Adipocyte (in vitro differentiated cells): ENCODE results near the gene PSMD11.
"Not testable (repeated sequence)": the region's sequence is repeated elsewhere in the genome, so short reads cannot be mapped to it uniquely, and the experiment has no call there.

Experiments used
- DNase-seq: peaks from one replicate; pipeline ENCODE4 v3.0.0-alpha.2; 2015; ENCODE audit warnings: low read depth
- H3K27me3 ChIP-seq: replicated peaks from 2 replicates; pipeline ENCODE4 v1.7.0; 2013; ENCODE audit warnings: mild to moderate bottlenecking, low read length, moderate library complexity; ENCODE audit not compliant: control insufficient read depth, insufficient read depth
- H3K36me3 ChIP-seq: 2 replicates; pipeline ENCODE4 v1.7.0; 2013; ENCODE audit warnings: low read length, mild to moderate bottlenecking, moderate library complexity; ENCODE audit not compliant: control insufficient read depth, insufficient read depth, severe bottlenecking
- H3K4me1 ChIP-seq: 2 replicates; pipeline ENCODE4 v1.7.0; 2013; ENCODE audit warnings: mild to moderate bottlenecking, low read length, moderate library complexity; ENCODE audit not compliant: control insufficient read depth, insufficient read depth
- H3K4me3 ChIP-seq: 2 replicates; pipeline ENCODE4 v1.7.0; 2013; ENCODE audit warnings: mild to moderate bottlenecking, low read length, moderate library complexity
- H3K9ac ChIP-seq: 2 replicates; pipeline ENCODE4 v1.7.0; 2013; ENCODE audit warnings: mild to moderate bottlenecking, low read length, moderate library complexity
- H3K9me3 ChIP-seq: 2 replicates; pipeline ENCODE4 v1.7.0; 2013; ENCODE audit warnings: mild to moderate bottlenecking, low read length, moderate library complexity; ENCODE audit not compliant: control insufficient read depth

The PSMD11 gene

DNA sequence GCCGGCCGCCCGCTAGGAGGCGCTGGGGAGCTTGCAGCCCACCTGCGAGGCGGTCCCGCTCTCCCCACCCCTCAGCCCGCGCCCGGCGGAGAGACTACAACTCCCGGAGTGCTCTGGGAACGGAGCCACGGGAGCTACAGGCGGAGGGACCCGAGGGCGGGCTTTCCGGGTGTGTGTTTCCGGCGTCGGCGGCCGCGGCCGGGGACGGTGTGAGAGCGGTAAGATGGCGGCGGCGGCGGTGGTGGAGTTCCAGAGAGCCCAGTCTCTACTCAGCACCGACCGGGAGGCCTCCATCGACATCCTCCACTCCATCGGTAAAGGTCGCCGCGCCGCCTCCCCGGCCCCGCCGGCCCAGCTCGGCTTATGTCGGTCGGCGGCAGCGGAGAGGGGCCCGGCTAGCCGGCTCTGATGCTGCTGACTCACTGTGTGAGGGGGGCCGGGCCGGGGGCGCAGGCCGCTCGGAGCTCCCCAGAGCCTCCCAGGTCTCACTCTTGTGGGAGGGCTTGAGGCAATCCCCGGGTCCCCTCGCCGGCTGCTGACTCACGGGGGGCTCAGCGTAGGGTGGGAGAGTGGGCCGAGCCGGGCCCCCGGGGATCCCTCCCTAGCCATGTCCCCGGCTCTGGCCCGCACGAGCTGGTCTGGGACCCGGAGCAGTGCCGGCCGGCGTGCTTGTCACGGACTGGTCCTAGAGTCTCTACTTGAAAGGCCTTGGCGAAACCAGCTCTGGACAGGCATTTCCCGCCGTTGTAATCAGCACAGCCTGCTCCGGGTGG is at the start of gene PSMD11:
Gene PSMD11 (plus strand): TSS at position 210 of the 773 bp plus-strand sequence. CDS start 14 bp downstream, at position 224.
- H3K9me3 ChIP-seq: no peaks in the 10 kb centered on the region
- peak; percentile 99 for DNase-seq
- H3K27me3 ChIP-seq: no peaks in the 10 kb centered on the region
- peaks cover 28% of the 10 kb centered on the region for H3K36me3 ChIP-seq
- peak within 1 kb of the TSS; percentile 95 for H3K4me3 ChIP-seq
- peaks cover 21% of the 10 kb centered on the region for H3K4me1 ChIP-seq
- peak within 1 kb of the TSS; percentile 95 for H3K9ac ChIP-seq

DNA sequence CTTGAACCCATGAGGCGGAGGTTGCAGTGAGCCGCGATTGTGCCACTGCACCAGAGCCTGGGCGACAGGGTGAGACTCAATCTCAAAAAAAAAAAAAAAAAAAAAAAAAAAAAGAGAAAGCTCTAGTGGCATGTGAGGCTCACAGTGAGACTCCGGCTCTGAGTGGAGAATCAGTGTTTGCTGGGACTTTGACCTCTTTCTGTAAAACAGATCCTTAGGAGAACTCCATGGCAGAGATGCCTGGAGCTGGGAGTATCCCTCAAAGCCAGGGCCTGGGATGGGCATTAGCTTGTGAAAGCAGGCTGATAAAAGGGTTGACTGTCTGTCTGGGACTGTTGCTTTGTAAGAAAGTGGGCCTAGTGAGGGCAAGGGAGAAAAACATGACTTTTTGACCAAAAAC is 48.0 kb upstream of the PSMD11 start:
- no peak for DNase-seq
- Histone ChIP-seq H3K36me3 (peaks cover 6% of the 10 kb centered on the region), H3K9me3 (no peaks in the 10 kb centered on the region), H3K4me1 (peaks cover 4% of the 10 kb centered on the region), H3K9ac (no peak overlapping the region), H3K27me3 (no peaks in the 10 kb centered on the region), H3K4me3 (no peak overlapping the region)

DNA sequence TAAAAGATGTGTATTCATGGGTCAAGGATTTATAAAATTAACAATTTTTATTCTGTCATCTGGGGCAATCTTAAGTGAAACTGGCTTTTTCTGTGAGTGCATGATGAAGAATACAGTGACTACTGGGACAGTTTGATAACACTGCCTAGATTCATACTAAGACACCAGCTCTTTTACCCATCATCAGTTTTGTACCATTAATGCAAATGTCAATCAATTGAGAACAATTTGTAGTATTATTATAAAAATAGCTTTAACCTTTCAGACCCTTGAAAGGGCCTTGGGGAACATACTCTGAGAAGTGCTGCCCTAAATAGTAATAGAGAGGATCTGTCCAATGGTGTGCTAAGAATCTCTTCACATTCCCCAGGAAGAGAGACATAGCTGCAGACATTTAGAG is 45.4 kb upstream of the PSMD11 start:
- Histone ChIP-seq H3K9ac (no peak overlapping the region), H3K4me3 (no peak overlapping the region), H3K36me3 (peaks cover 5% of the 10 kb centered on the region), H3K9me3 (no peaks in the 10 kb centered on the region), H3K4me1 (peaks cover 4% of the 10 kb centered on the region), H3K27me3 (no peaks in the 10 kb centered on the region)
- no peak for DNase-seq

DNA sequence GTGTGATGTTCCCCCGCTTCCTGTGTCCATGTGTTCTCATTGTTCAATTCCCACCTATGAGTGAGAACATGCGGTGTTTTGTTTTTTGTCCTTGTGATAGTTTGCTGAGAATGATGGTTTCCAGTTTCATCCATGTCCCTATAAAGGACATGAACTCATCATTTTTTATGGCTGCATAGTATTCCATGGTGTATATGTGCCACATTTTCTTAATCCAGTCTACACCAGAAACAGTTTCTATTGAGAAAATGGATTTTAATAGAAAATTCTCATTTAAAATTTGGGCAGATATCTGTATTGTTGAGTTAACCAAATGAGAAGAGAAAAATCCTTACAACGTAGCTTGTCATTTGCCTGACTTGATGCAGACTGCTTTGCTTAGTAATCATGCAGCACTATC is 34.2 kb upstream of the PSMD11 start:
- peaks cover 26% of the 10 kb centered on the region for H3K36me3 ChIP-seq
- not testable (repeated sequence) for DNase-seq, H3K9ac ChIP-seq, H3K9me3 ChIP-seq, H3K27me3 ChIP-seq, H3K4me3 ChIP-seq, H3K4me1 ChIP-seq

DNA sequence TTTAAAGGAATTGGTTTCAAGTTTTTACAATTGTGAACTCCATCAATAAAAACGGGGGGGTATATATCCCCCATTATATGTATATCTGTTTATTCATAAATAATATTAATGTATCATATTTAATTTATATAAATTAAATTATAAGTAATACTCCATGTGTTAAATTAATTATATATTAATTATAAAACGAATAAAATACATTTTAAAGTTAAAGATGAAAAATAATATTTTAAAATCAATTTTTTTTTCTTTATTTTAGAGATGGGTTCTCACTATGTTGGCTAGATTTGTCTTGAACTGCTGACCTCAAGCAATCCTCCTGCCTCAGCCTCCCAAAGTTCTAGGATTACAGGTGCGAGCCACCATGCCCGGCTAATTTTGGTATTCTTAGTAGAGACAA is 17.4 kb upstream of the PSMD11 start:
- H3K27me3 ChIP-seq: no peaks in the 10 kb centered on the region
- H3K4me3 ChIP-seq: no peak overlapping the region
- H3K9me3 ChIP-seq: no peaks in the 10 kb centered on the region
- no peaks in the 10 kb centered on the region for H3K4me1 ChIP-seq
- H3K36me3 ChIP-seq: no peaks in the 10 kb centered on the region
- no peak overlapping the region for H3K9ac ChIP-seq
- no peak for DNase-seq

DNA sequence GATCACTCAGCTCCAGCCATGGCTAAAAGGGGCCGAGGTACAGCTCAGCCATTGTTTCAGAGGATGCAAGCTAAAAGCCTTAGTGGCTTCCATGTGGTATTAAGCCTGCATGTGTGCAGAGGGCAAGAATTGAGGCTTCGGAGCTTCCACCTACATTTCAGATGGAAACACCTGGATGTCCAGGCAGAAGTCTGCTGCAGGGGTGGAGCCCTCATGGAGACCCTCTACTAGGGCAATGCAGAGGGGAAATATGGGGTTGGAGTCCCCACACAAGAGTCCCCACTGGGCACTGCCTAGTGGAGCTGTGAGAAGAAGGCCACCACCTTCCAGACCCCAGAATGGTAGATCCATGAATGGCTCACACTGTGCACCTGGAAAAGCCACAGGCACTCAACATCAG is 14.7 kb upstream of the PSMD11 start:
- no peak for DNase-seq
- Histone ChIP-seq H3K27me3 (no peaks in the 10 kb centered on the region), H3K4me1 (no peaks in the 10 kb centered on the region), H3K36me3 (no peaks in the 10 kb centered on the region), H3K9ac (no peak overlapping the region), H3K9me3 (no peaks in the 10 kb centered on the region), H3K4me3 (no peak overlapping the region)

DNA sequence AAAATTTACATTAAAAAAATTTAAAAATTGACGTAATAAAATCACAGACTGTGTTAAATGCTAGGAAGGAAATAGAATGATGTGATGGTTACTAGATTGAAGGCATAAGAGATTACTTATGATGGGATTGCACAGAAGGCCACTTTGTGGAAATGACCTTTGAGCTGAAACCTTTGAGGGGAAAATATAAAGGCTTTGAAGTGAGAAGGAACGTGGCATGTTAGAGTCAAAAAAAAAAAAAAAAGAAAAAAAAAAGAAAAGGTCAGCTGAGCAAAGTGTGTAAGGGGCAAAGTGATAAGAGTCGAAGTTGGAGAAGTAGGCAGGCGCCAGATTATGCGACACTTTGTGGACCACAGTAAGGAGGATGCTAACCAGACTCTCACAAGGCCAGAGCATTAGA is 3.6 kb upstream of the PSMD11 start:
- Histone ChIP-seq H3K4me1 (peaks cover 2% of the 10 kb centered on the region), H3K27me3 (no peaks in the 10 kb centered on the region), H3K4me3 (no peak overlapping the region), H3K9ac (no peak overlapping the region), H3K36me3 (no peaks in the 10 kb centered on the region), H3K9me3 (peaks cover 4% of the 10 kb centered on the region)
- DNase-seq: no peak

DNA sequence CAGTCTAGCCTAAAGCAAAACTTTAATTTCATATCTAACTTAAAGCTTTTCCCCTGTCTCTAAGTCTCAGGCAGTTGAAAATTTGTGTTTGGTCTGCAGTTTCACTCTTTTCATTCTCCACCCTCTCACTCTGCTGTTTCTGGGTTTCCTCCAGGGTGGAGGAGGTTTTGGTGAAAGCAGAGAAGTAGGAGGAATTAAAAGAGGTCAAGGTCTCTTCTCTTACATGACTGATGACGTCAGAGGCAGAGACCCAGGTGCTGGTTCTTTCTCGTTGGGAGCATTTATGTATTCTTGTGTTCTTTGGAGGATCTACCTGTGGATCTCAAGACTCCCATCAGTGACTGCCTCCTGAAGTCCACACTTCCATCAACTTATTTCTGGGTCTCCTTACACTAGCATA is 2.4 kb upstream of the PSMD11 start:
- peaks cover 14% of the 10 kb centered on the region for H3K4me1 ChIP-seq
- H3K9me3 ChIP-seq: no peaks in the 10 kb centered on the region
- H3K27me3 ChIP-seq: no peaks in the 10 kb centered on the region
- H3K4me3 ChIP-seq: no peak overlapping the region
- no peak overlapping the region for H3K9ac ChIP-seq
- no peak for DNase-seq
- H3K36me3 ChIP-seq: peaks cover 2% of the 10 kb centered on the region

DNA sequence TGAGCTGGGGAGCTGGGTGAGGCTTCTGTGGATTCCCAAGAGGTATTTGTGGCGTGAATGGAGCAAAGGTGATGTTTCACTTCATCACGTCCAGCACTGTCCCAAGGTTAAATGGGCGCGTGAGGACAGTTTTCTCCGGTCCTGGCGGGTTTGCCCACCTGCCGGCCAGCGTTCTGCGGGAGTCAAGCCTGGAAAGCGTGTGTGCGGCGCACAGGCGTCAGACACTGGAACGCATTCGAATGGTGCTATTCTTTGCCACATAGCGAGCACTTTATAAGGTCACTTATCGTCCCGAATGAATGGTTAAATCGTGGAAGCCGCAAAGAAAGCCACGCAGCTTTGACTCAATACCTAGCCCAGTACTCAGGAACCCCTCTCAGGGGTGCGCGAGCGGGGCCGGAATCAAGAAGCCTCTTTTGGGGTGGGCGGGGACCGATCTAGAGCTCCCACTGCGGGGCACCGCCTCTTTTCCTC is 446 bp upstream of the PSMD11 start:
- Histone ChIP-seq H3K4me1 (peaks cover 21% of the 10 kb centered on the region), H3K4me3 (peak overlapping the region; percentile 95), H3K36me3 (peaks cover 22% of the 10 kb centered on the region), H3K27me3 (no peaks in the 10 kb centered on the region), H3K9ac (peak overlapping the region; percentile 95), H3K9me3 (no peaks in the 10 kb centered on the region)
- no peak for DNase-seq

DNA sequence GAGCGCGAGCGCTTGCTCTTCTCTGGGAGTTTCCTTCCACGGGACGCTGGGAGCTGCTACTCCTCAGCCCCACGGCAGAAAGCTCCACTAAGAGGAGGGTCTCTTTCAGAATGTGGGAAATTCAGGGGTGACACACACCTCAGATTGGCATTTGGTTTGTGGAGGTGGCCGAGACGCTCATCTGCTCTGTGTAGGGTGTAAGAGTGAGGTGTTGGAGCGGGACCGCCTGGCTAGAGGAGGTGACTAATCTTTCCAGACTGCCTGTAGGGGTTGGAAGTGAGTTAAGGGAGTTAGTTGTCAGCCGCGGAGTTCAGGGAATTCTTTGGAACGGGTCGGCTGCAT is 735 bp downstream of the PSMD11 start:
- Histone ChIP-seq H3K27me3 (no peaks in the 10 kb centered on the region), H3K4me1 (peaks cover 21% of the 10 kb centered on the region), H3K4me3 (peak overlapping the region; percentile 95), H3K9ac (peak overlapping the region; percentile 95), H3K36me3 (peaks cover 34% of the 10 kb centered on the region), H3K9me3 (no peaks in the 10 kb centered on the region)
- peak; percentile 79 for DNase-seq

DNA sequence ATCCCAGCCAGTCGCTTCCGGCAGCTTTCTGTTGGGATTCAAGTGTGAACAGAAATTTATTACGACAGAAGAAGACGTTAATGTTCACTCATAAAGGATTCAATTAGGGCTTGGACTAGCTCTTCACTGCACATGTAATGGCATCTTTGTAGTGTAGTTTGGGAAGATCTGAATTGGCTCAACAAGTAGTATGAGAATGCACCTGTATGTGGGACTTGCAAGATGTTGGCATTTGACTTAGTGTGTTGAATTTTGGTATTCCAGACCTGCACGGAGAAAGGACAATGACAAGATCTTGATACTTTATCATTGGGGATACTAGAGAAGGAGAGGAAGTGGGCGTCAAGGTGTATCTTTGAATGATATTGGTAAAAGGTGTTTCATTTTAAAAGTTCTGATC is 1.2 kb downstream of the PSMD11 start:
- Histone ChIP-seq H3K9me3 (no peaks in the 10 kb centered on the region), H3K4me3 (peak overlapping the region; percentile 95), H3K4me1 (peaks cover 21% of the 10 kb centered on the region), H3K36me3 (peaks cover 35% of the 10 kb centered on the region), H3K27me3 (no peaks in the 10 kb centered on the region), H3K9ac (peak overlapping the region; percentile 95)
- no peak for DNase-seq

DNA sequence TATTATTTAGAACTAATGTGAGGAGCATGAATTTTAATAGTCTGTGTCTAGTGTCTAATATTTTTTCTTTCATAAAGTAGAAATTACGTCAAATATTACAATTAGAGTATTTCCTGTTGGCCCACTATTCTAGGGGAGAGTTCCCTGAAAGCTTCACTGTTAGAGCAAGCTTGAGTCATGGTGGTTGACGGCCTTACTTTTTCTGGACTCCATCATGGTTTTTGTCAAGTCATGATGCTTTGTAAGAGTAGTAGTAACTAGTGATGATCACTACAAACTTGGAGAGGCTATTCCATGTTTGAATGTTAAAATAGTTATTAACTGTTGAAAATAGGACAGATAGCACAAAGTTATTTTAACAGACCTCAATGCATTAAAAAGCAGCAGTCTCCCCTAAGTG is 1.7 kb downstream of the PSMD11 start:
- Histone ChIP-seq H3K4me1 (peaks cover 21% of the 10 kb centered on the region), H3K27me3 (no peaks in the 10 kb centered on the region), H3K36me3 (peaks cover 39% of the 10 kb centered on the region), H3K9me3 (no peaks in the 10 kb centered on the region), H3K9ac (peak overlapping the region; percentile 95), H3K4me3 (peak overlapping the region; percentile 95)
- DNase-seq: no peak
